IMR-90 (cell line): ENCODE data around the gene SPTSSB.

Source experiments
- BHLHE40 ChIP-seq: fragments of 150-350 bp; IDR thresholded peaks from 2 replicates; pipeline ENCODE4 v1.6.1; 2016; ENCODE audit warnings: mild to moderate bottlenecking, low read depth, low read length
- CEBPB ChIP-seq: IDR thresholded peaks from 2 replicates; pipeline ENCODE4 v1.6.1; 2012; ENCODE audit warnings: low read depth, low read length, improper control_type of control experiment
- CTCF ChIP-seq: conservative IDR thresholded peaks from 2 replicates; pipeline ENCODE4 v1.5.1; 2012; ENCODE audit warnings: mild to moderate bottlenecking, low read depth, low read length, improper control_type of control experiment
- ELK1 ChIP-seq: fragments of 150-350 bp; IDR thresholded peaks from 2 replicates; pipeline ENCODE4 v1.6.1; 2016; ENCODE audit warnings: low read depth, mild to moderate bottlenecking, low read length, moderate library complexity, borderline replicate concordance
- MXI1 ChIP-seq: IDR thresholded peaks from 2 replicates; pipeline ENCODE4 v1.6.1; 2012; ENCODE audit warnings: low read depth, mild to moderate bottlenecking, low read length, moderate library complexity, borderline replicate concordance
- POLR2A ChIP-seq: IDR thresholded peaks from 2 replicates; pipeline ENCODE4 v1.6.1; 2012; ENCODE audit warnings: mild to moderate bottlenecking, low read depth, low read length
- RAD21 ChIP-seq: IDR thresholded peaks from 2 replicates; pipeline ENCODE4 v1.6.1; 2012; ENCODE audit warnings: low read length, improper control_type of control experiment
- RCOR1 ChIP-seq: IDR thresholded peaks from 2 replicates; pipeline ENCODE4 v1.6.1; 2012; ENCODE audit warnings: mild to moderate bottlenecking, low read length, improper control_type of control experiment; ENCODE audit not compliant: insufficient replicate concordance
- SMC3 ChIP-seq: fragments of 150-350 bp; IDR thresholded peaks from 2 replicates; pipeline ENCODE4 v1.6.1; 2016; ENCODE audit warnings: low read depth, mild to moderate bottlenecking, antibody characterized with exemption, low read length, moderate library complexity

- TF ChIP-seq SMC3 (no peak), RAD21 (no peak), POLR2A (no peak), CTCF (no peak), MXI1 (no peak), RCOR1 (no peak), CEBPB (no peak), ELK1 (no peak), BHLHE40 (no peak)
Measured at GRCh38 chr3:161323926-161324621, 47.2 kb downstream of the SPTSSB start.
